VCaP (cell line): ENCODE measurements around the gene MAP4K4.

Experiments used
- H3K27ac ChIP-seq: fragments of 450-650 bp; 2 replicates; pipeline ENCODE4 v1.5.1; 2017
- CTCF ChIP-seq: fragments of 450-650 bp; conservative IDR thresholded peaks from 2 replicates; pipeline ENCODE4 v1.5.1; 2017; ENCODE audit warnings: mild to moderate bottlenecking, moderate library complexity

MAP4K4 gene

GRCh38 chr2:101725038-101725437 is 27.5 kb downstream of the MAP4K4 start:
- no peak overlapping the region for H3K27ac ChIP-seq
- TF ChIP-seq CTCF, result no peak

DNA sequence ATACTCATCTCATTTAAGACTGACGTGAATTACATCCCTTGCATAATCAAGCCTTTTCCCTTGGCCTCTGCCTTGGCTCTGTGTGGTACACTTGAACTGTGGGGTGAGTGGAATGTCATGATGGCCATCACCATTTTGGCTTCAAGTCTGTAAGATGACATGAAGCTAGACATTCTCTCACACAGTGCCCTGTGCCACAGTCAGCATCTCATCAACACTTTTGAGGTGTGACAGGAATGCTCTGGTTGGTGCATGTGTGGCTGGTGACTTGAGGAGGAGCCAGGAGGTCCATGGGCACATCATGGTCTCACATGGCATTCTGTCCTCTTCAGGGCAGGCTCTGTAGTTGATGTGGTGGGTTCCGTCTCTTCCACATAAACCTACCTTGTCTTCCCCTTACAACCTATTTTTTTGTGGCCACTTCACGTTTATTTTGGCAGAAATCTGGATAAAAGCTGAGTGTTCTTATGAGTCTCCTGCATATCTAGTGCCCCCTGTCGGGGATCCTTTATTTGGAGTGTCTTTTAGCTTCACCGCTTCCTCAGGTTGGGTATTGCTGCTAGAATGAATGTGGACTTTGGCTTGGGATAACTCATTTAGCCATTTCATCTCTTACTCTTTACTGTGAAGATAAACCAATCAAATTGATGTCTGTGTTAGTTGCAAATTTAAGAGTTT is 28.1 kb downstream of the MAP4K4 start:
- H3K27ac ChIP-seq, result peak overlapping the region; percentile 32
- no peak; the same call in 1 of the 2 replicates for TF ChIP-seq CTCF

DNA sequence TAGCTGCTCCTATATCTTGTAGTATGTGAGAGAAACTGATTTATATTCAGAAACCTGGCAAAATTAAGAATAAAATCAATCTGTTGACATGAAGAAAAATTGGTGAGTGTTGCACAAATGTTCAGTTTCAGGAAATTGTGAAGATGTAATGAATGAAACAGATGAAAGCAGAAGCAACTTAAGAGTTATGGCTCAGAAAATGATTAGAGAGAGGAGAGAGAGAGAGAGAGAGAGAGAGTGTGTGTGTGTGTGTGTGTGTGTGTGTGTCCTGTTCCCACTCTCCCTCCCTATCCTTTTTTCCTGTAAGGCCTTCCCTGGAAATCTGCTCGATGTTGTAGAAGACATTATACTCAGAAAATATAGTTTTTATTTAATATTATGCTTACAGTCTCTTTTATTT is 31.4 kb downstream of the MAP4K4 start:
- TF ChIP-seq CTCF, result no peak
- H3K27ac ChIP-seq, result no peak overlapping the region

- TF ChIP-seq CTCF, result no peak
- no peak overlapping the region for H3K27ac ChIP-seq
Observed at GRCh38 chr2:101729521-101730190, 32.1 kb downstream of the MAP4K4 start.

- H3K27ac ChIP-seq, result no peak overlapping the region
- no peak for TF ChIP-seq CTCF
Observed at GRCh38 chr2:101731221-101732054, 33.9 kb downstream of the MAP4K4 start.

DNA sequence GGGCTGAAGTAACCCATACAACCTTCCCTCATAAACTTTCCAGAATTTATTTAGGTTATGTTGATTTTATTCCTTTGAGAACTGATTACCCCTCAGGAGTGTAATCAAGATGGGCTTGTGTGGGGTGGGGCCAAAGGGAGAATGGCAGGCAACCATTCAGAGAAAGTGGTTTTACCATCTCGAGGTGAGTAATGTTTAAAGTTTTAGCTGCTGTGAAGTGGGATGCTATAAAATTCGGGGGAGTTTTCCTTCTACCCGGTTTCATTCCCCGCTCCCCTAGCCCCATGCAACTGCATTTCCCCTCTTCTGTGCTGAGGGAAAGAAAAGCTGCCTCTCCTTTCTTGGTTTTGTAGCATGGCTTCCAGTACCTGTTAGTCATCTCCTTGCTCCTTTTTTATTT is 34.7 kb downstream of the MAP4K4 start:
- TF ChIP-seq CTCF, result no peak

DNA sequence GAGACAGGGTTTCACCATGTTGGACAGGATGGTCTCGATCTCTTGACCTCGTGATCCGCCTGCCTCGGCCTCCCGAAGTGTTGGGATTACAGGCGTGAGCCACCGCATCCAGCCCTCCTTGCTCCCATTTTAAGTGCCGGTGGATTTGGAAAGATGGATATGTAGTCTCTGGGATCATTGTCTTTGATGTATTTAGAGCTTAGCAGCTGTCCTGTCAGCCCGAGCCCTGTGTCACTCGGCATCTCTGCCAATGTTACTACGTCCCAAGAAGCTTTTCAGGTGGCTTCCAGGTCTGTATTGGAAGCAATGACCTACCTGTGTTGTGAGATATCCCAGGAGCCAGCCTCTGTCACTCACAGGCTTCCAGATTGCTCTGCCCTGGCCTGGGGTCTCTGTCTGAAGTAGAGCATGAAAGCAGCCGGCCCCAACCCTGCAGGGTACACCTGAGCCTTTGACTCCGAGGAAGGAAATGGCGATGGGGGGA is 35.3 kb downstream of the MAP4K4 start:
- TF ChIP-seq CTCF, result no peak
- H3K27ac ChIP-seq, result no peak overlapping the region

More for the DNA sequence above, 34.7 kb downstream of the MAP4K4 start:
- no peak overlapping the region for H3K27ac ChIP-seq
